Measurements from ENCODE around the gene CCDC154.
"Not testable (repeated sequence)": the region's sequence is repeated elsewhere in the genome, so short reads cannot be mapped to it uniquely, and the experiment has no call there.

CCDC154 gene

GRCh38 chr16:1471569-1472194 lies 27.3 kb upstream of the CCDC154 start:
- no peak for DNase-seq

- DNase-seq, result no peak
Measured at GRCh38 chr16:1470481-1471251, 26.3 kb upstream of the CCDC154 start.

DNA sequence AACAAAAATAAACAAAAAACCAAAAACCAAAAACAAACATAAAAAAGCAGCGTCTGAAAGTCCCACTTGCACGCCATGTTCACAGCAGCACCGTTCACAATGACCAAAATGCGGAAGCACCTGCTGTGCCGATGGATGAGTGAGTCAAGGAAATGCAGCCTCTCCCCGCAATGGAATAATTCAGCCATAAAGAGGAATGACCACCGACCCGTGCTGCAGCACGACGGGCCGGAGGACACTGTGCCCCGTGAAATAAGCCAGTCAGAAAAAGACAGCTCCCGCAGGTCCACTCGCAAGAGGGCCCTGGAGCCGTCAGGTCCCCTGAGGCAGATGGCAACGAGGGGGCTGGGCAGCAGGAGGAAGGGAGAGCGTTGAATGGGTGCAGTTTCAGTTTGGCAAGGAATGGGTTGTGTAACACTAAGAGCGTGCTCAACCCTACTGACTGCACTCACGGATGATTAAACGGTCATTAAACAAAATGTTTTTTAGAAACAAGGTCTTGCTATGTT lies 25.4 kb upstream of the CCDC154 start:
- no peak for DNase-seq

GRCh38 chr16:1469141-1469540 lies 24.8 kb upstream of the CCDC154 start:
- DNase-seq, result not testable (repeated sequence)

- DNase-seq, result no peak
Measured at GRCh38 chr16:1468426-1468810, 24.1 kb upstream of the CCDC154 start.

- DNase-seq, result no peak
Measured at GRCh38 chr16:1466968-1467521, 22.7 kb upstream of the CCDC154 start.

DNA sequence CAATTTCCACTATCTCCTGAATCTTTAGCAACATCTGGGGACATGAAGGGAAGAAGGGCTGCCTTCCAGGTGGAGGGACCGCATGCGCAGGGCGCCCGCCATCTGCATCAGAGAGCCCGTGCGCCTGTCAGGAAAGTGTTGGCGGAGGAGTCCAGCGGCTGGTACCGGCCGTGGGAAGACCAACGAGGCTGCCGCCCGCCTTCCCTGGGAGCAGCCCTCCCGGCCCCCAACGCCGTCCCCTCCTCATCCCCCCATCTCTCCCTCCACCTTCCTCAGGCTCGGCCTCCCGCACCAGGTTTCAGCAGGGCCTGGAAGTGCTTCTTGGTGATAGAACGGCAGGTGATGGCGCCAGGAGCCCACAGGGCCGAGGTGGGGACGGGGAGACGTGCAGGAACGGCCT lies 21.7 kb upstream of the CCDC154 start:
- DNase-seq, result no peak

GRCh38 chr16:1465567-1465915 lies 21.2 kb upstream of the CCDC154 start:
- DNase-seq, result no peak

DNA sequence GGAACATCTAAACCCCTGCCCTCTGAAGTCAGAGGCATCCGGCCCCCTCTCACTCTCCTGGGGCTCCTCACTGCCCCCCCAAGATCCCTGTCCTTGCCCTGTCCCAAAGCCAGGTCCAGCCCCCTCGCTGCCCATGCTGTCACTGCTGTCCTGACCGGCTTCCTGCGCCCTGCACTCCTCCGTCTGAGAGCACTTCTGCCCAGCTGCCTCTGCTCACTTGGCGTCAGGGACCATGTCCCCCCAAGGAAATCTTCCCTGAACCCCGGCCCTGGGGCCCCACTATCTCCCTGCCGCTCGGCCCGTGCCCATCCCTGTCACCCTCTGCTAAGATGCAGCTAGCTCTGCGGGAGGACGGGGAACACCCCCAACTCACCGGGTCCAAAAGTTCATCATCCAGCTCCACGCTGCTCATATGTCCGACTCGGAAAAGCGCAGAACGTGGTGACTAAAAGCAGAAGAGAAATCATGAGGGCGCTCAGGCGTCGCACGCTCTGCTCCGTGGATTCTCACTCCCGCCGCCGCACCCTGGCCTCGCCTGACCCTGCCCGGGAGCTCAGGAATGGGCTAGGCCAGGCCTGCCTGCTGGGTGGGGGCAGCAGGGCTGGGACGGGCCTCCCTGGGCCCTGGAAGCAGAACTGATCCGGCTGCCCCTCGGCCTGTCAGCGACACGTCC lies 20.7 kb upstream of the CCDC154 start:
- DNase-seq, result no peak

DNA sequence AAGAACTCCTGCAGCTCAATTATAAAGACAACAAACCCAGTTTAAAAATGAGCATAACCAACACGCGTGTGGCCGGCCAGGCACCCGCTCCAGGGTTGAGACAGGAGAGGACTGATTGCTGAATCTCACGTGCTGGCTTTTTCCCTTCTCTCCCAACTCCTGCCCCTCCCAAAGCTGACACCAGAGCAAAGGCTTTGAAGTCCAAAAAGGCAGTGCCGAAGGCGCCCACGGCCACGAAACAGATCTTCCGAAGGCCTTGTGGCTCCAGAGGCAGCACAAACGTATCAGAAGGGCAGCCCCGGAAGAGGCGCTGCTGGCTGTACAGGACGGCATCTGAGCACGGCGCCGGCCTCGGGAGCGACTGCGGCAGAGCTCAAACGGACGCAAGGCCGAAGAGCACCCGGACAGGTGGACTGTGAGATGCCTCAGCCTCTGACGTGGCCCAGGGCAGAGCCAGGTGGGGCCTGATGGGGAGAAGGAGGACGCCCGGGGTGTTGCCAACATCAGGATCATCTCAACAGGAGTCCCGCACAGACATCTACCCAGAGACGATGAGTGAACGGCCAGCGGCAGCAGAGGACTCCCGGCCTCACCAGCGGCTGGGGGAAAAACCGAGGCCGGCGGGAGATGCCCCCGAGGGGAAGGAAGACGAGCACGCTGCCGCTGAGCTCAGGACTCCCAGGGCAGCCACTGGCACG lies 20.0 kb upstream of the CCDC154 start:
- no peak for DNase-seq

GRCh38 chr16:1461146-1461545 lies 16.8 kb upstream of the CCDC154 start:
- DNase-seq, result no peak

DNA sequence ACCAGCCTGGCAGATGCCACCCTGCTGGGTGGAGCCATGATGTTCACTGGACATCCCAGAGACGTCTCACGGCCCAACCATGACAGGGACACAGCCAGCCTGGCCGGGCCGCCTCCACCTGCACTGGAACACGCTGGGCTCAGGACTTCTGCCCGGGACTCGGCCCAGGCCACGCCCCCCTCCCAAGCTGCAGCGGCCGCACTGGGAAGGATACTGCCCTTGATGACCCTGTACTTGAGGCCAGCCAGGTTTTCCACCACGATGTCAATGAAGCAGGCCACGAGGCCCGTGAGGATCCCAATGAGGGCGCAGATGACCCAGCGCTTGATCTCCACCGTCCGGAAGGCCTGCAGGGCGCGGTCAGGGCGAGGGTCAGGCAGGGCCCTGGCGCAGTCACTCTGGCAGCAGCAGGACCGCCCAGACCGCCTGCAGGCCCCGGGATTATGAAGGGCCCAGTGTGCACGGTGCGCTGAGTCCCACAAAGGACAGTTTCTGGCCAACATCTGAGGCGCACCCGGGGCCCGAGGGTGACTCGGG lies 16.3 kb upstream of the CCDC154 start:
- DNase-seq, result no peak

GRCh38 chr16:1459967-1460366 lies 15.6 kb upstream of the CCDC154 start:
- DNase-seq, result no peak

DNA sequence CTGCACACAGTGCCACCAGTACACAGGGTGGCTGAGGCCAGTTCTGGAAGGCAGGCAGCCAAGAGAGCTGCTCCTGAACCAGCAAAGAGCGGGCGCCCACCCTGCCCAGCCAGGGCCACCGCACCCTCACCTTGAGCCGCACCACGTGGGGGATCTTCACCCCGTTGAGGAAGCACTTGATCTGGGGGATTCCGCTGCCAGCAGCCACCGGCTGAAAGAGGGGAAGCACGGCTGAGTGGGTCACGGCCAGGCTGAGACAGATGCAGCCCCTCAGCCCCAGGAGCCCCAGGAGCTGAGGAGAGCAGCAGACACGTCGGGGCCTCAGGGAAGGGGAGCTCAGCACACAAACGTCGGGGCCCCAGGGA lies 14.6 kb upstream of the CCDC154 start:
- no peak for DNase-seq

- no peak for DNase-seq
Measured at GRCh38 chr16:1458336-1458976, 14.1 kb upstream of the CCDC154 start.

GRCh38 chr16:1457489-1458245 lies 13.3 kb upstream of the CCDC154 start:
- no peak for DNase-seq

- DNase-seq, result no peak
Measured at GRCh38 chr16:1456951-1457350, 12.6 kb upstream of the CCDC154 start.

GRCh38 chr16:1455190-1456171 lies 11.1 kb upstream of the CCDC154 start:
- DNase-seq, result no peak

DNA sequence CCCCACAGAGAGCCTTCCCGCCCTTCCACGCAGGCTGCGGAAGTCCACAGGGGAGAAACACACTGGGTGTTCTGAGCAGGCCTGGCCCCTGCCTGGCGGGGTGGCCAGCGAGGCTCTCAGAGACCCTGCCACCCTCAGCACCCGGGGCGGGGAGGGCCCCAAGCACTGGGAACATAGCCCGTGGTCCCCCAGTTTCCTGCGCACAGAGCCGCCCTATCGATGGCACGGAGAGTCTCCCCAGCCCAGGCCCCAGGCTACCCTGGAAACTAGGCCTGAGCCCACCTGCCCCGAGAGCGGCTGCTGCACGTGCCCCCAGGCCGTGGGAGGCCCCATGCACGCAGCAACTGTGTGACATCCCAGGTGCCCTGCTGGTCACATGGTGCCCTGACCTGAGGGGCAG lies 10.2 kb upstream of the CCDC154 start:
- DNase-seq, result no peak

DNA sequence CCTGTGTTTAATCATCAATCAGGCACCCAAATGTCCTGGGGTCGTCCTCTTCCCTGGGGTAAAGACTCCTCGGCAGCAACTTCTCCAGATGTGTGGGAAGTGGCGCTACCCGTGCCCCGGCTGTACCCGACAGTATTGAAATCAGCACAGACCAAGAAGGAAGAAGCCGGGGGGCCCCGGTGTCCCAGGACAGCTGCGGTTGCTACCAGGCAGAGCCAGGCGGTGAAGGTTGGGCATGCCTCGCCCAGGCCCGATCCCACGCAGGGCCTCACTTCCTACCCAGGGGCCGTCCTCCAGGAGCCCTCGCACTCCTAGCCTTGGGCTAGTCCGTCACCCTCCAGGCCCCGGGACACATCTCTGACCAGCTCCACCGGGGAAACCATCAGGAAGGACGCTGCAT lies 9.0 kb upstream of the CCDC154 start:
- DNase-seq, result no peak
